ENCODE results near the gene NOL4L.
A peak's percentile ranks its signal among the peaks of the same experiment; 100 is the strongest.

Gene NOL4L

DNA sequence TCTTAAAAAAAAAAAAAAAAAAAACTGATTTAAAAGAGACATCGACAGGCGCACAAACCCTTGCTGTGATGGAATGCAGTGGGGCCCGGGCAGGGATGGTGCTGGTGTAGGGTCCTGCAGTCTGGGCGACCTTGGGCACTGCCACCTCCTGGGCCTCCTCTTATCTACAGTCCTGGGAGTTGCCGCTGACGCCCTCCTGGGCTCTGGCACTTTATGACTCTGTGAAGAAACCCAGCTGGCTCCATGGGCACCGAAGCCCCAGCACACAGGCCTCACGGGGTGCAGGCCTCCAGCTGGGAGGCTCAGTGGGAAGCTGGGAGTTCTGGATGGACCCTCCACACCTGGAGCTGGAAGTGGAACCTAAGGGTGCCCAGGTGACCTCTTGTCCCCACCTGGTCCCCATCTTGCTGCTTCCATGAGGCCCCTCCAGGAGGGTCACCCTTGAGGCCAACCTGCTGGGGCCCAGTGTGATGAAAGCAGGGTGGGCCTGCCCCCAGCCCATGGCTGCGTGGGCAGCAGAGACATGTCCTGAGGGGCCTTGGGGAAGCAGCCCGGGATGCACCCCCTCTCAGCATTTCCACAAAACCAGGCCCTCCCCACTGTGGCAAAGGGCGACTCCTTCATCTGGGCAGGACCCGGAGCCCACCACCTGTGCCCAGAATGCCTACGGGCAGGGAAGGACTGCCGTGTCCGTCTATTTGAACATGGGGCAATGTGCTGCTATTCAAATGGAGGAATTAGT lies 122.1 kb downstream of the NOL4L start:
- no peak overlapping the region for H3K4me3 ChIP-seq (ENCODE audit: low read depth, low read length)

DNA sequence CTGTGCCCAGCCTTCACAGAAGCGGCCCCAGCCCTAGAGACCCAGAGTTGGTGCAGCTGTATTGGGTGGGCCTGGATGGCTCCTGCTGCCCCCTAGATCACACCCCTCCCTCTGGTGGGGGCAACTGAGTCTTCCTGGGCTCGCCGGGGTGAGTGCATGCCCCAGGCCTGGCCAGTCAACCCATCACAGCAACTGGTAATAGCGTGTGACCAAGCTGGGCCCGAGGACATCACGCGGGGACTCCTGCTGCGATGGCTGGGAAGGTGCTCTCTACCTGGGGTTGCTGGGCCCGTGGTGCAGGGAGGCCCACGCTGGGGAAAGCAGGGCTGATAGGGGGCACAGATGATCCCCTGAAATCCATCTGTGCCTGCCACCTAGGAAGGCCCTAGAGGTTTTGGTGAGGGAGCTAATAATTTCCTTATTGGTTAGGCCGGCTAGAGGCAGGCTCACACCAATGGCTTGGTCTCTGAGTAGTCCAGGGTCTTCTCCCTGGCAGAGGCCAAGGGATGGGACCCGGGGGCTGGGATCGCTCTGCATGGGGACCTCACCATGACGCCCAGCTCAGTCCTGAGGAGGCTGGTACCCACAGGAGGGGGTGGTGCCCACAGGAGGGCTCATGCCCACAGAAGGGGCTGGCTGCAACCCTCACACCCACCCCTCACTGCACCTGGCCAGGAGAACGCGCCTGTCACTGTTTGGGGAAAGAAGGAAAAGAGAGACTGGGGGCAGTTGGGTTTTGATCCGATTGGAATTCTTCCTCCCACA lies 123.1 kb downstream of the NOL4L start:
- H3K4me3 ChIP-seq (ENCODE audit: low read depth, low read length): no peak overlapping the region

DNA sequence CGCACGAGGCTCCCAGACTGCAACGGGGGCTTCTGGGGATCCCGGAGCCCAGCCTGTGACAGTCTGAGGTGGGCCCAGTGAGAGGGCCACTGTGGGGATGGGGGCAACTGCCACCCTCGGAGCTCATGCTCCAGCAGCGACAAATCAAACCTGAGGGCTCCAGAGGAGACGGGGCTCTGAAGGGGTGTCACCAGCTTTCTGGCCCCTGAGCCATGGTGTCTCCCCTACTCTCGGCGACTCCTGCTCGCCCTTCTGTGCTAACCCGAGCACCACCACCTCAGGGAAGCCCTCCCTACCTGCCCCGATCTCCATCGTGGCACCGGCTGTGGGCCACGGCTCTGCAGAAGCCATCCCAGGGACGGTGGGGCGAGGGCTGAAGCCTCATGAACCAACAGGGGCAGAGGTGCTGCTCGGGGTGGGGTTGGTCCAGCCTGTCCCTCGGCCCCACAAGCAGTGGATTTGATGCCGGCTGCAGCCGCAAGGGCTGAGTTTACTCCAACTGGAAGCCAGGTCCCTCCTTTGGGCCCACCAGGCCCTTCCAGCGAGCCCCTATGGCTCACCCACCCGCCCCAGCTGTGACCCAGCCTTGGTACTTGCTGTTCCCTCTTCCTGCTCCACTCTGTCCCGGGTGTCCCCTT lies 124.3 kb downstream of the NOL4L start:
- H3K4me3 ChIP-seq (ENCODE audit: low read depth, low read length): no peak overlapping the region

DNA sequence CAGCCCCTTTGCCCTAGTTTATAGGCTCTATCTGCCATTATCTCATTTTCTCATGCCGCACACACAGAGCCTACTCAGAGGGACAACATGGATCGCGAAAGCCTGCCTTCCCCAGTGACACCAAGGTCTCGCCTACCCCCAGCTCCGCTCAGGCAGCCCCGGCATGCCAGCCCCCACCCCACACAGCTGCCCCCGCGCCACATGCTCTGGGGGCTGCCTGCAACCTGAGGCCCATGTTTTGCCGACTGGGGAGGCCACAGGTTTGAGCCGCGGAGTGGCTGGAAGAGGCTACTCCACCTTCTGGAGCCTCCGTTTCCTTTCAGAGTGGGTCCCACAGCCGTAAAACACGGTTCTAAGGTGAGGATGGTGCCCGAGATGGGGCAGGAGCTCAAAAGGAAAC lies 124.9 kb downstream of the NOL4L start:
- H3K4me3 ChIP-seq (ENCODE audit: low read depth, low read length): no peak overlapping the region

DNA sequence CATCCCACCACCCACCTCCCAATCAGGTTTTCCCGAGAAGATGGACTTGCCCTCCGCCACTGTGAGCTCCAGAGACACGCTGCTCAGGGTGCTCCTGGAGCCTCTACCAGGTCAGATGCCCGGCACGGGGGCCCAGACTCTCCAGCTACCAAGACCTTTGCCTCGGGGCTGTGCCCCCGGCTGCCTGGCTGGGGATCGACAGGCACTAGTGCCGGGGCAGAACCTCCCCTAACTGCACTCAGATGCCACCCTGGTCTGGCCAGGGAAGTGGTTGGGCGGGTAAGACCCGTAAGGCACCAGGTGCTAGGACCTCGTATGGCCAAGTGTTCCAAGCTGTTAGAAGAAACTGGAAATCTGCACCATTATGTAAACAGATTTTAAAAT lies 126.3 kb downstream of the NOL4L start:
- H3K4me3 ChIP-seq (ENCODE audit: low read depth, low read length): no peak overlapping the region

DNA sequence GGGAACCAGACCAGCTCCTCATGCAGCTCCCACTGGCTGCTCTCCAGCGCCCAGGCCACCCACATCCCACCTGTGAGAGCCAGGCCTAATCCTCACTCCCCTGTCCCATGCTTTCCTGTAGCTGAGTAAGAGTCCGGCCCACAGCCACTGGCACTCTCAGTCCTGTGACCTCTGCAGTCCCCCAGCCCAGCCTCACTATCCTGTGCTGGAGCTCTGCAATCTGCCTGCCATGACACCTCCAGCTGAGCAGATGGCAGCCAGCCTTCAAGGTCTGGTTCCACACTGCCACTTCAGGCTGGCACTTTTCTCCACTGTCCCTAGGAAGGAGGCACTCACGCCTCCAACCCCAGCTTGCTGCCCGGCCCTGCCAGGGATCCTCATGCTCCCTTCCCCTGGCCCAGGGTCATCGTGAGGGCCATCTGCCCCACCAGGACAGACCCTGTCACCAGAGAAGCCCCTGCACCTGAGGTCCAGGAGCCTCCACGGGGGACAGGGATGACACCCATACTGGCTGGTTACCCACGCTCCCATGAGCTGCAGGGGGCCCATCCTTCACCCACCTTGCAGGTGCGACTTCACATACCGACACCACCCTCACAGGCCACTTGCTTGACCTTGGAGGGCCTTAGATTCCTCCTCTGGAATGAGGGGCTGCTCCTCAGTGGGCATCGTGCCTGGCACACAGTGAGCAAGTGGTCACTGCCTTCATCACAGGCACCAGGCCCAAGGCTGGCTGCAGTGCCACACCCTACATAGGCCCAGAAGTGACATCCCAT lies 126.9 kb downstream of the NOL4L start:
- H3K4me3 ChIP-seq (ENCODE audit: low read depth, low read length): no peak overlapping the region

DNA sequence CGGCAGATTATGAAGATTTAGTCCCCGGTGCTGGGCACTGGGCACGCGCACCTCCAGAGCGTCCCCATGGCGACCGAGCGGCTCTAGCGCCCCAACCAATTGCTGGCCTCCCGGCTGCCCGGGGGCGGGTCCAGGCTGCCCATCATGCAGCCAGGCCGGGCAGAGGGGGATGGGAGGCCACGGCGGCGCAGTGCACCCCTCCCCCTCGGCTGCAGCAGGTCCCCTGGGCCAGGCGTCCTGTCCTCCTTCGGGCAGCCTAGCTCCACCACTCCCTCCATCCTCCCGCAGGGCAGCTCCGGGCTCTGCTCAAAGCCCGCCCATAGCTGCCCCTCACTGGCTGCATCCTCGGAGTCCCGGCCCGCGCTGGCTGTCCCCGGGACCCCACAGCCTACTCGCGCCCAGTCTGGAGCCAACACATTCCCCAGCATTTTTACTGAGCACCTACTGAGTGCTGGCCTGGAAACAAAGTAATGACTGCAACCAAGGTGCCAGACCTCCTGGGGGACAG lies 127.6 kb downstream of the NOL4L start:
- H3K4me3 ChIP-seq (ENCODE audit: low read depth, low read length): peak overlapping the region; percentile 50

DNA sequence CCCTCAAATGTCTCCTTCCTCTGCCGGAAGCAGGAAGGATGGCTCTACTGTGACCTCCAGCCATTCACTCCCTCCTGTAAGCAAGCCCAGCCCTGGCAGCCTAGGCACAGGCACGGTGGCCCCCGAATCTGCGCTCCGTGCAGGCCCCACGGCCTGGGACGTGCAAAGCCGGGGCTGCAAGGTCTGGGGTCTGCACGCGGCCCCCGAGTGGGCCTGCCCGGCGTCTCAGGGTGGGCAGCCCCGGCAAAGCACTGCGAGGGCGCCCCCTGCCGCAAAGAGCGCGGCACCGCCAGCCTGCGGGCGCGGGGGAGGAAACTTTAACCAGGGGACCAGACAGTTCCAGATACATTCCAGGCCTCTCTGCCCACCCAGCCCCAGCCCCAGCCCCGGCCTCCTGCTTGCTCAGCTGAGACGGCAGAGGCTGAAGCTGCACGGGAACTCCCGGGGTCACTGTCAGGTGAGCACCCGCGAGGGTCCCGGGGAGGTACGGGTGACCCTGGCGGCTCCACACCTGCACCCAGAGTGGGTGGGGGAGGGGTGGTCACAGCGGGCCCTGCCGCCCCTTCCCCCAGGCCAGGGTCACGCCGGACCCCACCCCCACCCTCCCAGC lies 128.2 kb downstream of the NOL4L start:
- peak overlapping the region; percentile 50 for H3K4me3 ChIP-seq (ENCODE audit: low read depth, low read length)

DNA sequence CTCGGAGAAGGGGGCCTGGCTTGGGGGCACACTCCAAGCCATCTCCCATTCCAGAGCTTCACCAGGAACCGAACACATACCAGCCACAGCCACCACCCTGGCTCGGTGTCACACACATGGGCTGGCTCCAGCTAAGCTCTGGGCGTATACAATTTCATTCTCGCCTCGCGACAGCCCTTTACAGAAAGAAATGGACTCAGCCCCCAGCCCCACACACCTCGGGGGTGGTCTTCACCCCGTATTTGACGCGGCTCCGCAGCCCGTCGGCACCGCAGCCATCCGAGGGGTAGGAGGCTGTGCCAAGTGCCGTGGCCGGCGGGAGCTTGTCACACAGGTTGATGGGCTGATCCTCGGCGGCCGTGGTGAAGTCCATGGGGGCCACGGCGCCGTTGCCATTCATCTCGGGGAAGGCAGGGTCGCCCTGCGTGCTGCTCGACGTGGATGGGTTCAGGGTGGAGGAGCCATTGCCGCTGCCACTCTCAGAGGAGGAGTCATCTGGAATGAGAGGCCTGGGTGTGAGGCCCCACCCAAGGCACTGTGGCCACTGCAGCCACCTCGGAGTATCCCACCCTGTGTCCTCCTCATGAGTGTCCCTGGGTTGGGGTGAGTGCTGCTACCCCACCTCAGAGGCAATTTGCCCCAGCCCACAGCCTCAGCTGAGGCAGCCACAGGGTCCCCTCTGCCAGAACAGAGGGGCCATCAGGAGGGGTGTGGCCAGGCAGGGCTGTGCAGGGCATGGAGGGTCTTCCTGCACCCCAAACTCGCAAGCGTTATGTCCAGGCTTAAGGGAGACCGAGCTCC lies 129.0 kb downstream of the NOL4L start:
- no peak overlapping the region for H3K4me3 ChIP-seq (ENCODE audit: low read depth, low read length)

DNA sequence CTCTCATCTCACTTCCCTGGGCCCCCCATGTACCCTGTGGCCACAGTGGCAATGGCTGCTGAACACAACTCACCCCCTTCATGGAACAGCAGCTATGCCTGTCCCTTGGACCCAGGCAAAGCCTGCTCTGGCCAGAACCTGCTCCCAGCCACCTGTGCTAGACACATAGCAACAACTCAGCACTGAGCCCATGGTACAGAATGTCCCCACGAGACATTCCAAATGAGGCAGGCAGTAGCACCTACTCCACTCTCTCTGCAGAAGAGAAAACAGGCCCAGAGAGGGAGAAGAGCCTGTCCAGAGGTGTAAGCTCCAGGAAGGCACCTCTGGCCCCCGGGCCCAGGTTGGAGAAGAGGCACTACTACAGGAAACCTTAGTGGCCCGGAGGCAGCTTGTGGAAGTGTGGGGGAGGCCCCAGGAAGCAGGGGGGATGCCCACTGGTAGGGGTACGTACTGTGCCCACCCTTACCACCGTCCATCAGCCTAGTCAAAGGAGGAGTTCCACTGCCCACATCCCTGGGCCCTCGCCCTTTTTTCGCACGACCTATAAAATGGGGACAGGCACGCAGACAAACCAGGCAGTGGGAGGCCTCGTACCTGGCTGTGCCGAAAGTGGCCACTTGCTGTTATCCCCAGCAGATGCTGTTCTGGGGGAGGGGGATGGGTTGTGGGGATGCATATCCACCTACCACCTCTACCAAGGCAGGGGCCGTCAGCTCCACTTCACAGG lies 129.8 kb downstream of the NOL4L start:
- H3K4me3 ChIP-seq (ENCODE audit: low read depth, low read length): no peak overlapping the region

DNA sequence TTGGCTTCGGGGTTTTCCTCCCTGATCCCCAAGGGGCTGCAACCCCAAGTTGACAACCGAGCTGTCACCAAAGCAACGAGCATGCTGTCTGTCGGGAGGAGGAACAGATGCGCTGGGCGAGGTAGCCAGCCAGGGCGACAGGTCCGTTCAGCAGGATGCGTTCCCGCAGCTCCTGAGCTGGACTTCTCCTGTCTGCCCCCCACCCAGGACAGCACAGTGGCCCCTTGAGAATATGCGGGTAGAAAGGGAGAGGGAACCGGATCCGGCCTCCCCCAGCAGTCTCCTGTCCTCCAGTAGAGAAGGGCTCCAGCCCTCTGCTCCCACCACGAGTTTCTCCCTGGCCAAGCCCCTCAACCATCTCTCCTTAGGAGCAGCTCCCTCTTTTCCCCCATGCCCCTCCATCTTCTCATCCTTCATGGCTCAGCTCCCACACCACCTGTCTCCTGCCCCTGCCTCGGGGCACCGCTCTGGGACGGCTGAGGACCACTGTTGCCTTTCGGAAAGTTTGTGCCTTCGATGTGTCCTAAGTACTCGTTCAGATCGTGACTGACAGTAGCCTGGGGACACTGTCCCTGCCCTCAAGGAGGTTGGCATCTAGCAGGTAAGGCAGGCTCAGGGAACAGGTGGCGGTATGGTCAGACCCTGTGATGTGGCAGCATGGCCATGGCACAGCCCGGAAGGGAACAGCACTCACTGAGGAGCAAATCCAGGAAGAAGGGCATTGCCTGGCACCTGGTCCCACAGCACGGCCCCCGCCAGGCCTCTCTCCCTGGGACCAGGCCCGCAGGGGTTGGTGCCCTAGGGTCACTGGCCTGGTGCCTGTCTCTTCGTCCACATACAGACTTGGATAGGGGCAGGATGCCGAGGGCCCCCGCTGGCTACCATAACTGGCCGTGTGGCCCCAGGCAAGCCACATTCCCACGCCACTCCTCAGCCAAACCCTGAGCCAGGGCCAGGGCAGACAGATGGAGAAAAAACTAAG lies 130.7 kb downstream of the NOL4L start:
- no peak overlapping the region for H3K4me3 ChIP-seq (ENCODE audit: low read depth, low read length)

DNA sequence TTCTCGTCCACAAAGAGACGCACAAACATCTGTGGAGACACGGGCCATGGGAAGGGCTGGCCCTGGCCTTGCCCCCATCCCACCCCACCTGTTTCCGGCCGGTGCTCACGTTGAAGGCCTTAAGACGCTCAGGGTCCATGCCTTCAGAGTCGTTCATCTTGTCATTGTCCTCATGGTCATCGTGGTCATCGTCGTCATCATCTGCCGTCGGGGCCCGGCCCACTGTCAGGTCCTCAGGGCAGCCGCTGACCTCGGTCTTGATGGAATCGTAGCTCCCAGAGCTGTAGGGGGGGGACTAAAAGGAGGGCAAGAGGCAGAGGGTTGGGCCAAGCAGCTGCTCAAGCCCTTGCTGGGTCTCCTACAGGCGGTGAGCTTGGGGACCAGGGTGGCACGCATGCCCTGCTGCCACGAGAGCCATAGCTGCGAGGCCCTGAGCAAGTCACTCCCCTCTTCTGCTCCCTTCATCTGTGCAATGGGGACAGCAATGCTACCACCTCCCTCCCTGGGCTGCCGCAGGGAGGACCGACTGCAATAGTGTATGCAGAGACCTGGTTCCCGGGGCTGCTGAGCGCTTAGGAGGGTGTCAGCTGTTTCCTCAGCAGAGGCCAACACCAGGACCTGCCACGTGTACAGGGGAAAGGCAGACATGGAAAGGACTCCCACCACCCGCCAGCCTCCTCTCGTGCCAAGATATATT lies 131.5 kb downstream of the NOL4L start:
- H3K4me3 ChIP-seq (ENCODE audit: low read depth, low read length): no peak overlapping the region

DNA sequence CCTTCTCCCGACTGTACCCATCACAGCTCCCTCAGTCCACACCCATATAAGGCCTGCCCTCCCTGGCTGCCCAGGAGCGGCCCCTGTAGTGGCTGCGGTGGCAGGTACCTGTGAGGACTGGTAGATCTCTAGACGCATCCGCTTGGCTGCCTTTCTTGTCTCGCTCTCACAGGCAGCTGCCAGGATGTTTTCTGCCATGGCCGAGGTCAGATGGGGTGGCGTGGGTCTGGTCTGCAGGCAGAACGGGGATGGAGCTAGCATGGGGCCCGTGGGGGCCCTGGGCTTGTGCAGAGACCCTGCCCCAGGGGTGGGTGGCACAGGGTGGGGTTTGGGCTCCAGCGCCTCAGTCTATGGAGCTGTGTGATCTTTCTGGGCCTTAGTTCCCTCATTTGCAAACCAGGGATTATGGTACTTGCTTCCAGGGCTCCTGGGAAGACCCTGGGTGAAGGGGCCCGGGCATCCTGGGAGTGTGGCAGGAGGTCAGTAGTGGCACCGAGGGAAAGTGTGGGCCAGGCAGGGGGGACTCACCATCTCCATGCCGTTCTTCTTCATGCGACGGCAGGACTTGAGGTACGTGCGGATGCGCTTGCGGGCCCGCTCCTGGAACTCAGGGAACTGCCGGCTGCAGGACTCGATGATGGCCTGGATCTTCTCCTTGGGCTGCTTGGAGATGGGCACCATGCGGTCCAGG lies 132.2 kb downstream of the NOL4L start:
- H3K4me3 ChIP-seq (ENCODE audit: low read depth, low read length): no peak overlapping the region

DNA sequence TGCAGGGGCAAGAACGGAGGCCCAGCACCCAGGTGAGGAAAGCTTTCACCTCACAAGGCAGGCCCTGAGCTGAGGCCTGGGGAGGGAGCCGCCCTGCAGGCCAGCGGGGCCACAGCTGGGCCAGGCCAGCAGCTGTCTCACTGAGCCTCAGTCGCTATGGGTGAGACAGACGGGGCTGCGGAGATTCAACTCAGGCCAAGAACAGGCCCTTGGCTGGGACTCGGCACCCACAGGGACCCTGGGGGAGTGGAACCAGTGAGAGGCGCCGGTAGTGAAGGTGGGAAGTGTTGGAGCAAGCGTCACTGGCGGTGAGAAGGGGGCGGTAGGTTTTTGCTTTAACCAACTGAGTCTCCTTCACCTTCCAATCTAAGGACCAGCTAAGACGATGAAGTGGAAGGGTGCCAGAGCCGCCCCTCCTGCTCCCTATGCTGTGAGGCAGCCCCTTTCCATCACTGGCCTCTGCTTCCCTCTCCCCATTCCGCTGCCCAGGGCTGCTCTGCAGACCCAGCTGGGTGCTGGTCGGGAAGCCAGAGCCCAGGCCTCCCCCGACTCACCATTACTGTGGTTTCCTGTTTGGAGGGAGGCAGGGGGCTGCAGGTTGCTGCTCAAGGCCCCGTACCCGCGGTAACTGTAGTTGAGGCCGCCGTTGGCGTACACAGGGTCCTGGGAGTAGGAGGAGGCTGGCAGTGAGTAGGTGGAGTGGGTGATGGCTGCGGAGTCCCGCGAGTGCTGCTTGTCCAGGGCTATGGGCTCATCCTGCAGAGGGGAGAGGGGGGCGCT lies 133.3 kb downstream of the NOL4L start:
- no peak overlapping the region for H3K4me3 ChIP-seq (ENCODE audit: low read depth, low read length)

DNA sequence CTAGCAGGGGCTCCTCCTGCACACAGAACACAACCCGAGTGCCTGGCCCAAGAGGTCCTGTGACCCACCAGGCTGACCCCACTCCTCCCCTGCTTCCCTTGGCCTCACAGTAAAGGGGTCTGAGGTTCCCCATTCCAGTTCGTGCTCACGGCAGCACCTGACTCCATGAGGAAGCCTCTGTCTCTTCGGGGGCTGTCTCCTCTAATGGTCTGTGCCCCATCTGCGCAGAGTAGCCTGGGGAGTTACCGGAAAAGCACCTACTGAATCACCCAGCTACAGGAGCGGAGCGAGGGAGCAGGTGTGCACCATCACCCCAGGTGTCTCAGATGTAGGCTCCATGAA lies 133.8 kb downstream of the NOL4L start:
- H3K4me3 ChIP-seq (ENCODE audit: low read depth, low read length): no peak overlapping the region

DNA sequence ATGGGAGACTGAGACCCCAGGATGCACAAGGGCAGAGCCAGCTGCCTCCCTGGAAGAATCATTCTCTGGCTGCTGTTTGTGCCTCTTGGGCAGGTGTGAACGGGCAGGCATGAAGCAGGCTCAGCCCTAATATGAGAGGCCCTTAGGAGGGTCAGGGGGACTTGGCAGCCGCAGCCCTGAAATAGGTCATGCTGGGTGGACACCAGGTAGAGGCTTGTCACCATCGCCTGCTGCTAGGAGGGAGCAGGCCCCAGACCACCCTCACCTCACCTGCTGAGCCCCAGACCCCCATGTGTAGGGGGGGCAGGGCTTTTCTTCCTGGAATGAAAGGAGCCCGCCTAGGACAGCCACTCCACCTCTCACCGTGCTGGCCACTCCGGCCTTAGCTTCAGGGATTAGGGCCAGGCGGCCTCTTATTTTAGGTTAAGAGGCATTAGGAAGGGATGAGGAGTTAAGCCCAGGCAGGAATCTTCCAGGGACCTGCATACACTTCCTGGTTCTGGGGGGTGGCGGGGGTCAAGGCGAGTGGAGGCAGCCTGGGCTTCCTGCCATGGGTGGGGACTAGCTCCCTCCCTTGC lies 134.6 kb downstream of the NOL4L start:
- H3K4me3 ChIP-seq (ENCODE audit: low read depth, low read length): no peak overlapping the region

All from iPS-11a (cell line).